Uterus (tissue), 4 donors: Measurements from ENCODE around the gene MOB4. TPM values are rescaled to one million over a fixed set of nuclear protein-coding genes. Genes with fewer than 3 reads are reported as not detected.
"Not testable (repeated sequence)": the region's sequence is repeated elsewhere in the genome, so short reads cannot be mapped to it uniquely, and the experiment has no call there.

Experiments used
- DNase-seq, 2 donors: peaks; one replicate each; pipeline ENCODE4 v3.0.0-alpha.2; 2019 to 2020
- H3K27ac ChIP-seq, 2 donors: fragments of 200-600 bp; sonication (generic); 1 replicate in 1 of 2; 2 replicates in 1 of 2; pipeline ENCODE4 v1.5.1; 2016 to 2018
- H3K27me3 ChIP-seq, 2 donors: fragments of 200-600 bp; sonication (generic); one replicate each; pipeline ENCODE4 v1.5.1; 2018 to 2019; ENCODE audit warnings: control low read depth in 1 of 2
- H3K36me3 ChIP-seq, 2 donors: fragments of 200-600 bp; sonication (generic); one replicate each; pipeline ENCODE4 v1.5.1; 2019; ENCODE audit warnings: control low read depth in 1 of 2
- H3K4me1 ChIP-seq, 2 donors: fragments of 200-600 bp; sonication (generic); one replicate each; pipeline ENCODE4 v1.5.1; 2018 to 2019; ENCODE audit warnings: control low read depth in 1 of 2
- H3K4me3 ChIP-seq, 2 donors: fragments of 200-600 bp; sonication (generic); 1 replicate in 1 of 2; 2 replicates in 1 of 2; pipeline ENCODE4 v1.5.1; 2018 to 2019; ENCODE audit warnings: mild to moderate bottlenecking in 1 of 2
- H3K9me3 ChIP-seq, 2 donors: fragments of 200-600 bp; sonication (generic); one replicate each; pipeline ENCODE4 v1.5.1; 2019; ENCODE audit warnings: control low read depth in 1 of 2
- CTCF ChIP-seq, 4 experiments: fragments of 200-600 bp in 2 of 4; fragments of 450-650 bp in 2 of 4; sonication (generic) in 2 of 4; IDR thresholded peaks; one replicate each; pipeline ENCODE4 v1.5.1; 2016 to 2019; ENCODE audit warnings: antibody characterized with exemption in 4 of 4, mild to moderate bottlenecking in 2 of 4, moderate library complexity in 1 of 4
- POLR2A ChIP-seq, 2 donors: fragments of 450-650 bp; IDR thresholded peaks; one replicate each; pipeline ENCODE4 v1.6.1; 2016; ENCODE audit warnings: antibody characterized with exemption in 2 of 2, mild to moderate bottlenecking in 1 of 2, moderate library complexity in 1 of 2
- intact Hi-C: fragments of 100-400 bp; cut with DNase I; formaldehyde crosslinking; loops from one replicate; pipeline ENCODE4 v1.15.1; 2023; ENCODE audit warnings: low total_unique reads
- total RNA-seq, 4 donors: library from RNA; depleted of rRNA in 3 of 4; stranded (reverse); fragments of >200 nt in 3 of 4; gene quantifications; one replicate each; pipeline versions ENCODE4 v1.1.0 to v1.2.4, GENCODE V29; 2014 to 2023
- donor health status: DM: yes; HTN: yes; CAD: no.

Gene MOB4
- total RNA-seq, 4 donors from 2014 or later = 23.3 to 58.6 (median 43.0) TPM

- intact Hi-C loops = no loop called here
- Histone ChIP-seq H3K27me3 (no peaks in the 10 kb centered on the region), H3K4me1 (no peaks in the 10 kb centered on the region), H3K9me3 (no peaks in the 10 kb centered on the region), H3K27ac (no peak overlapping the region), H3K4me3 (no peak overlapping the region), H3K36me3 (no peaks in the 10 kb centered on the region)
- TF ChIP-seq CTCF (IDR thresholded peaks at IDR 0.05) (no peak), POLR2A (IDR thresholded peaks at IDR 0.05) (no peak)
- no peak for DNase-seq
Observed at GRCh38 chr2:197538412-197538811, 22.5 kb downstream of the MOB4 start.

GRCh38 chr2:197539734-197540133, 23.9 kb downstream of the MOB4 start:
- no peak for DNase-seq
- H3K27ac ChIP-seq = no peak overlapping the region
- no peaks in the 10 kb centered on the region for H3K36me3 ChIP-seq
- intact Hi-C loops = no loop called here
- H3K4me1 ChIP-seq = no peaks in the 10 kb centered on the region
- no peak for TF ChIP-seq POLR2A (IDR thresholded peaks at IDR 0.05)
- no peak for TF ChIP-seq CTCF (IDR thresholded peaks at IDR 0.05)
- no peak overlapping the region for H3K4me3 ChIP-seq
- H3K27me3 ChIP-seq = no peaks in the 10 kb centered on the region
- no peaks in the 10 kb centered on the region for H3K9me3 ChIP-seq

GRCh38 chr2:197543206-197543605, 27.3 kb downstream of the MOB4 start:
- no peak overlapping the region for H3K27ac ChIP-seq
- no peaks in the 10 kb centered on the region for H3K27me3 ChIP-seq
- no peak for TF ChIP-seq CTCF (IDR thresholded peaks at IDR 0.05)
- intact Hi-C loops = no loop called here
- H3K4me3 ChIP-seq = no peak overlapping the region
- H3K4me1 ChIP-seq = no peaks in the 10 kb centered on the region
- H3K36me3 ChIP-seq = no peaks in the 10 kb centered on the region
- no peaks in the 10 kb centered on the region for H3K9me3 ChIP-seq
- no peak for DNase-seq

- Histone ChIP-seq H3K36me3 (no peaks in the 10 kb centered on the region), H3K4me3 (no peak overlapping the region), H3K27me3 (no peaks in the 10 kb centered on the region), H3K27ac (peak overlapping the region in 1 of 2 donors; percentile 26), H3K4me1 (no peaks in the 10 kb centered on the region), H3K9me3 (no peaks in the 10 kb centered on the region)
- intact Hi-C loops = no loop called here
- no peak for DNase-seq
- TF ChIP-seq POLR2A (IDR thresholded peaks at IDR 0.05) = no peak
- TF ChIP-seq CTCF (IDR thresholded peaks at IDR 0.05) = no peak
Observed at GRCh38 chr2:197547163-197547900, 31.5 kb downstream of the MOB4 start.

GRCh38 chr2:197548582-197548981, 32.7 kb downstream of the MOB4 start:
- intact Hi-C loops = no loop called here
- no peaks in the 10 kb centered on the region for H3K9me3 ChIP-seq
- no peak for DNase-seq
- H3K36me3 ChIP-seq = no peaks in the 10 kb centered on the region
- no peaks in the 10 kb centered on the region for H3K27me3 ChIP-seq
- H3K27ac ChIP-seq = no peak overlapping the region
- H3K4me3 ChIP-seq = no peak overlapping the region
- TF ChIP-seq POLR2A (IDR thresholded peaks at IDR 0.05) (no peak), CTCF (IDR thresholded peaks at IDR 0.05) (no peak)
- no peaks in the 10 kb centered on the region for H3K4me1 ChIP-seq

GRCh38 chr2:197551260-197551659, 35.4 kb downstream of the MOB4 start:
- H3K4me1 ChIP-seq, H3K36me3 ChIP-seq, H3K27ac ChIP-seq, H3K27me3 ChIP-seq, H3K4me3 ChIP-seq, intact Hi-C loops, DNase-seq, H3K9me3 ChIP-seq: not testable (repeated sequence)
